A549 treated with DMSO at 1 μM for 4 hours (cell line): ENCODE measurements around the gene HLA-E. TPM values are rescaled to one million over a fixed set of nuclear protein-coding genes. Genes with fewer than 3 reads are reported as not detected.

Experiments used
- total RNA-seq: library from RNA; stranded (reverse); fragments of 200-300 nt; extraction: Qiagen RNA extraction; gene quantifications from 5 replicates; pipeline ENCODE4 v1.2.3, GENCODE V29; 2022; ENCODE audit warnings: low read depth

The HLA-E gene
- 60.5 to 68.3 TPM (median 64.0 TPM) in 5 replicates for total RNA-seq

GRCh38 chr6:30489081-30490025 lies at the start of gene HLA-E:
HLA-E (plus strand) TSS chr6:30489509; CDS start chr6:30489532, 23 bp downstream.

Other genes starting within 250 kb of the HLA-E start
- 7.5 to 8.8 TPM (median 8.3 TPM) in 5 replicates for gene TRIM39, start 162.6 kb upstream of the HLA-E start, total RNA-seq
- 61.0 to 73.0 TPM (median 64.6 TPM) in 5 replicates for gene RPP21, start 144.4 kb upstream of the HLA-E start, total RNA-seq
- gene GNL1, start 67.0 kb downstream of the HLA-E start, total RNA-seq = 29.4 to 36.9 TPM (median 34.2 TPM) in 5 replicates
- gene PRR3, start 67.8 kb downstream of the HLA-E start, total RNA-seq = 15.0 to 17.8 TPM (median 15.5 TPM) in 5 replicates
- 54.6 to 59.1 TPM (median 55.0 TPM) in 5 replicates for gene ABCF1, start 81.9 kb downstream of the HLA-E start, total RNA-seq
- 26.5 to 49.4 TPM (median 34.1 TPM) in 5 replicates for gene PPP1R10, start 127.7 kb downstream of the HLA-E start, total RNA-seq
- gene MRPS18B, start 128.3 kb downstream of the HLA-E start, total RNA-seq = 69.1 to 95.9 TPM (median 73.8 TPM) in 5 replicates
- 5.1 to 6.7 TPM (median 6.0 TPM) in 5 replicates for gene ATAT1, start 137.4 kb downstream of the HLA-E start, total RNA-seq
- gene C6orf136, start 157.6 kb downstream of the HLA-E start, total RNA-seq = 9.6 to 14.3 TPM (median 13.5 TPM) in 5 replicates
- 24.8 to 29.7 TPM (median 29.0 TPM) in 5 replicates for gene DHX16, start 183.5 kb downstream of the HLA-E start, total RNA-seq
- gene PPP1R18, start 197.1 kb downstream of the HLA-E start, total RNA-seq = 45.9 to 52.5 TPM (median 47.2 TPM) in 5 replicates
- 24.4 to 30.4 TPM (median 27.2 TPM) in 5 replicates for gene NRM, start 201.5 kb downstream of the HLA-E start, total RNA-seq
- 14.9 to 23.1 TPM (median 18.3 TPM) in 5 replicates for gene MDC1, start 227.8 kb downstream of the HLA-E start, total RNA-seq
- 879 to 1,021 TPM (median 905 TPM) in 5 replicates for gene TUBB, start 230.8 kb downstream of the HLA-E start, total RNA-seq